GM21723 (cell line): ENCODE results near the gene CYB5R4.

Experiments
- ATAC-seq: cut with Tn5 transposase; IDR thresholded peaks from one replicate; pipeline ENCODE4 v1.9.1; 2021; ENCODE audit warnings: mild to moderate bottlenecking, moderate library complexity; ENCODE audit not compliant: unreplicated experiment

CYB5R4 gene, protein sequence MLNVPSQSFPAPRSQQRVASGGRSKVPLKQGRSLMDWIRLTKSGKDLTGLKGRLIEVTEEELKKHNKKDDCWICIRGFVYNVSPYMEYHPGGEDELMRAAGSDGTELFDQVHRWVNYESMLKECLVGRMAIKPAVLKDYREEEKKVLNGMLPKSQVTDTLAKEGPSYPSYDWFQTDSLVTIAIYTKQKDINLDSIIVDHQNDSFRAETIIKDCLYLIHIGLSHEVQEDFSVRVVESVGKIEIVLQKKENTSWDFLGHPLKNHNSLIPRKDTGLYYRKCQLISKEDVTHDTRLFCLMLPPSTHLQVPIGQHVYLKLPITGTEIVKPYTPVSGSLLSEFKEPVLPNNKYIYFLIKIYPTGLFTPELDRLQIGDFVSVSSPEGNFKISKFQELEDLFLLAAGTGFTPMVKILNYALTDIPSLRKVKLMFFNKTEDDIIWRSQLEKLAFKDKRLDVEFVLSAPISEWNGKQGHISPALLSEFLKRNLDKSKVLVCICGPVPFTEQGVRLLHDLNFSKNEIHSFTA

GRCh38 chr6:83859410-83860358 is at the start of gene CYB5R4:
CYB5R4 (plus strand) TSS chr6:83859689; CDS start chr6:83859783, 94 bp downstream.
- peak; percentile 98 for ATAC-seq

- no peak for ATAC-seq
Observed at GRCh38 chr6:83812595-83812994, 46.9 kb upstream of the CYB5R4 start.

DNA sequence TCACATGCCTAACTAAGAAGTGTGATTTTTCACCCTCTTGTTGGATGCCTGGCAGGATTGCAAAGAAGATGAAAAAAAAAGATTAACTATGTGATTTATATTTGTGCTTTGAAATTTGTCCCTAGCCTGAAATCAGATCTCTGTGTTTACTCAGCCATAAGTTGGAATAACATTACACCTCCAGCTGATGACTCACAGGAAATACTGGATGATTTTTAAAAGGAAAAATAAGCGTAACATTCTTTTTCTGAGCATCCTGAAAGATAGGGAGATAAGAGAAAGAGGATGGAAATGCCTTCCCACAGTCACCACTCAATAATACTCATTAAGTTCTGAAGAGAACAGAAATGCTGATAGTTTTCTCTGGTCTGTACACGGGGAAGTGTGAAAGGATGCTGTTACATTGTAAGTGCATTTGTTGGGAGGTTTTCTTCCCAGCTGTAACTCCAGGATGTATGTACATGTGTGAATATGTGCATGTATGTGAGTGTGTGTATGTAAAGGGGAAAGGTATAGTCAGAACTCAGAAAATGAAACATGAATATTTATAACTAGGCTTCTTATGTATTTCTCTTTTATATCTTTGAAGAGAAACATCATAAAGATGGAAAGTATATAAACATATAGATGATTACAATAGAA is 43.7 kb upstream of the CYB5R4 start:
- no peak for ATAC-seq

- no peak for ATAC-seq
Observed at GRCh38 chr6:83822629-83823169, 36.8 kb upstream of the CYB5R4 start.

DNA sequence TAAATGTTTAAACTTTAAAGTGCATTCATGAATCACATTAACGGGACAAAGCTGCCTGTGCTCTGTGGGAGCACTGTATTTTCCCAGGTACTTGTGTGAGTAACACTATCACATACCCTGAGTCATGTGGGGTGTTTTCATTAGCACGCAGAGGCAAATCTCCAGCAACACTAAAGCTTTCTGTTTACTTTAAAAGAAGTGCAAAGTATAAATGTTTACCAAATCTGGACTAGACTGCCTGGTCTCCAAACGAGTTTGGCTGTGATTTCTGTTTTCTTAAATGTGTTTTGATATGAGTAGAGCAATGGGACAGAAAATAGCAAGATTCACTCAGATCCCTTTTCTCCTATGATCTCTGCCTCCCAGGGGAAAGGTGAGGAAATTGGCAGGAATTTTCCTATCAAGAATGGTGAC is 35.1 kb upstream of the CYB5R4 start:
- ATAC-seq, result no peak

GRCh38 chr6:83824831-83825230 is 34.7 kb upstream of the CYB5R4 start:
- ATAC-seq, result no peak

DNA sequence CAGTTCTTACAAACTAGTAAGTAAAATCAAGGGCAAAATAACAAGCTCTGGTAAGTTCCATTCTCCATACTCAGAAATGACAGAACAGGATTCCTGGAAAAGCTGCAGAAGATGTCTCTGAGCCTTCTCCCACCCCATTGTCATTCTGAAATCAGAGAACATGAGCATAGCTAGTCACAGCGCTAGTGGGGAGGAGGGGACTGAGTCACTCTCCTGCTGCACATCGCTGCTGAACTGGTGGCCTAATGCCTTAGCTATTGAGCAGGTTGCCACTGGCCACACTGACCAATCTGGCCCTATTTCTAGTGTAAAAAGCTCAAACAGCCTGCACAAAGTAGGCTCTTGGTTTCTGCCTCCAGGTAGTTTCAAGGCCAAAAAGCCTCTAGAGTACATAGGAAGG is 32.4 kb upstream of the CYB5R4 start:
- ATAC-seq, result no peak

GRCh38 chr6:83838727-83839126 is 20.8 kb upstream of the CYB5R4 start:
- no peak for ATAC-seq

DNA sequence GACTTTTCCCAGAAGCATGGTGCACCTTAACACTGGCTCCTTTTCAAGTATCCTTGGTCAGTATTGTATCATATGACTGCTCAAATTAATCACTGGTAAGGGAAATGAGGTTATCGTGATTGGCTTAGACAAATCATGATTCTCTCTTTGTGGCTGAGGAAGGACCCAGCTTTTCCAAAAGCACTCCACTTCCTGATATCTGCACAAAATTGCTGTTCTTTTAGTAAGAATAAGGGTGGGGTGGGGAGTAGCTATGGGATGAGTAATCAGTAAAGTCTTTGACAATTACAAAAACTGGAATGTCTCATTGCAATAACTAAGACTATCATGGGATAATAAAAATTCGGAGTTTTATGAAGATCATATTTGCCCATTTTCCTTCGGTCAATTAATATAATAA is 15.3 kb upstream of the CYB5R4 start:
- ATAC-seq, result no peak

- no peak for ATAC-seq
Observed at GRCh38 chr6:83846291-83846690, 13.2 kb upstream of the CYB5R4 start.

DNA sequence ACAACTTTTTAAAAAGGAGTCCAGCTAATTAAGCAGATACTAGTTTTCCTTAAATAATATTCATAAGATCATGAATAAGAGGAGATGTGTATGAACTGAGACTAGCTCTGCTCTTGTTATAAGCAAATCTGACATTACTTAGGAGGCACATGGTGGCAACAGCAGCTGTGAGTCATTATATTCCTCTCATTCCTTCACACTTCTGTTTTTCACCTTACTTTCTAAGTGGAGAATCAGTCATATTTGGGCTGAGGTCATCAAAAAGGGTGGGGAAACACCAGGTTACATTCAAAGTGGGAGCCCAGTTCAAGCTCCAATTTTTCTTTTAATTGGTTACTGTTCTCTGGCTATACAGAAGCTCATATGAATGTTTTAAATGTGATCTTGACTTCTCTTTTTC is 12.3 kb upstream of the CYB5R4 start:
- peak; percentile 91 for ATAC-seq

DNA sequence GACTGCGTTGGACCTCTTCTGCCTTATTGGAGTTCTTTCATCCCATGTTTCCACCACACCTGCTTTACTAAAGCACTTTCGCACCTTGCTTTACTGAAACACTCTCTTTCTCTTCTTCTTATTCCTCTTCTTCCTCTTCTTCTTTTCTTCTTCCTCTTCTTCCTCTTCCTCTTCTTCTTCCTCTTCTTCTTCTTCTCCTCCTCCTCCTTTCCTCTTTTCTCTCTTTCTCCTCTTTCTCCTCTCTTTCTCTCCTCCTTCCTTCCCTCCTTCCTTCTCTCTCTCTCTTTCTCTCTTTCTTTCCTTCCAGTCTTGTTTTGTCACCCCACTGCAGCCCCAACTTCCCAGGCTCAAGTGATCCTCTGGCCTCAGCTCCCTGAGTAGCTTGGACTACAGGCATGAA is 10.4 kb upstream of the CYB5R4 start:
- ATAC-seq, result no peak

DNA sequence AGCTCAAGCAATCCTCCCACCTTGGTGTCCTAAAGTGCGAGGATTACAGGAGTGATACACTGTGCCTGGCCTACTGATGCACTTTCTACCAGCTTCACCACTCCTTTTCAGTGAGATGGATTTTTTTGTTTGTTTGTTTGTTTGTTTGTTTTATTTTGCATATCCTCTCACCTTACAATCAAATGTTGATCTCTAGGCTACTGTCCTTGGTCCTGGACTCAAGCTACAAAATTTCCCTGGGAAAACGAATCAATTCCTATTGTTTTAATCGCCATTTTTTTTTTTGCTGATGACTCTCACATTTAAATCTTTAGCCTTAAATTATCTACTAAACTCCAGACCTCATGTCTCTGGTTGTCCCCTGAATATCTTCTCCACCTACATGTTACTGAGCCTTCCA is 9.9 kb upstream of the CYB5R4 start:
- no peak for ATAC-seq

GRCh38 chr6:83852528-83853177 is 6.8 kb upstream of the CYB5R4 start:
- ATAC-seq, result no peak

DNA sequence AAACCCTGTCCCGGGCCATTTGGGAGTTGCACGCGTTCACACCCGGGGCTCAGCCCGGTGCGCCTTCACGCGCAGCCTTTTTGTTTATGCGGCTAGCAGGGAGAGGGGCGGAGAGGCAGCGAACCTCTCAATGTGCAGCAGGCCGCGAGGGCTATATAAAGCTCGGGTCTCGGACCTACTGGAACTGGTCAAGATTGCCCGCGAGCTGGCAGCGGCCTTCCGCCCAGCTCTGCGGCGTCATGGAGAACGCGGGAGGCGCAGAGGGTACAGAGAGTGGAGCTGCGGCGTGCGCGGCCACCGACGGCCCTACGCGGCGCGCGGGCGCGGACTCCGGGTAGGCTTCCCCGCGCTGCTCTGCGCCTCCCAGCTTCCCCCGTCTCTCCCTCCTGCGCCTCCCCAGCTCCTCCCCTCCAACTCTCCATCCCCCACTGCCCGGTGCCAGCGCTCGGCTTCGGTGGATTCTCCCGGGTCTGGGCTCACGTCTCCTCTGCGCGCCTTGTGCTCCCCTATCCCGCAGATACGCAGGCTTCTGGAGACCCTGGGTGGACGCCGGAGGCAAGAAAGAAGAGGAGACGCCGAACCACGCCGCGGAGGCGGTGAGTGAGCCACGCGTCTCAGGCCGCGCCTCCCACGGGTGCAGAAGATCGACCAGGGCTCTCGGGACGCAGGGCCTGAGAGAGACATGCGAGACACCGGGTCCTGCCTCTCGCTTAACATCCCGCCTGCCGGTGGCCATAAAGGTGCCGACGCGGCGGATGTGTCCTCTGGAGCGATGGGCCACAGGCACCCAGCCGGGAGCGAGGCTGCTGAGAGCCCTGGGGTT is 6.1 kb upstream of the CYB5R4 start, which contains the start of gene RIPPLY2:
RIPPLY2 (plus strand) TSS at position 183 of the 823 bp plus-strand sequence; CDS start at position 240, 57 bp downstream.
- ATAC-seq, result no peak

- no peak for ATAC-seq
Observed at GRCh38 chr6:83854001-83854501, 5.4 kb upstream of the CYB5R4 start.

DNA sequence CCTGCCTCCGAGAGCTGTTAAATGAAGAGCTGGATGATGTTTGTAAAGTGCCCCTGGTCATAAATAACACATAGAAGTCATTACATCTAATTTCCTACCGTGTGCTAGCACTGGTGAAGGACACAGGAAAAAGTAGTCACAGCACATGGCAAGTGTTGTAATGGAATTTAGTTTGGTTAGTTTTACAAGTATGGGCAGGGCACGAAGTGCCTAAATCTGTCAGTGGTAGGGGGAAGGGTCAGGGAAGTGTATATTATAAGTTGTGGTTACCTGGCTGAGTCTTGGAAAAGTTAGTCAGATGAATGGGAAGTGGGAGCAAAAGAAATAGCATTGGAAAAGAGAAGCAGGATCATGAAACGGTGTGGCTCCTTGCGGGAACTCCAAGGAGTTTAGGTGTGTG is 4.7 kb upstream of the CYB5R4 start:
- ATAC-seq, result no peak

GRCh38 chr6:83860359-83860755 is 868 bp downstream of the CYB5R4 start:
- ATAC-seq, result no peak
